Heart left ventricle (tissue), 13 donors: ENCODE data around the gene EIF1AX.

Experiments used
- CTCF ChIP-seq, 12 donors: fragments of 200-600 bp; sonication (generic) in 4 of 12; IDR thresholded peaks; one replicate each; pipeline versions ENCODE4 v1.5.0 to v1.8.0; 2018 to 2022; ENCODE audit warnings: antibody characterized with exemption in 12 of 12, mild to moderate bottlenecking in 5 of 12
- POLR2A ChIP-seq, 2 donors: fragments of 450-650 bp; IDR thresholded peaks; one replicate each; pipeline ENCODE4 v1.6.1; 2017; ENCODE audit warnings: antibody characterized with exemption in 2 of 2, mild to moderate bottlenecking in 2 of 2, moderate library complexity in 2 of 2
- donor health status: ischemic (EF 13 %, LVEDD 7.1; RV severe dilation, severe dysfunction).
- donor health status: DM: no; HTN: yes; CAD: no.
- donor health status: DM: no; HTN: no; CAD: no.
- donor health status: ischemic (EF 25% LVEDD 6.9; RV normal size, moderate dysfunction).
- donor health status: ischemic (EF 25% LVEDD 5.7; RV mildly dilated, moderate dysfunction).
- donor health status: ischemic (EF 35%, LVEDD 5.7; RV mildly dilated, moderate dysfunction).
- donor health status: nonischemic (EF 11% LVEDD 7.7; RV severe dilation, severe dysfunction).
- donor health status: DM: yes; HTN: yes; CAD: no.
- donor health status: PGD.
- donor health status: ischemic (EF 29% LVEDD 5.4; RV normal size, mild dysfunction).
- donor health status: nonischemic (EF 23%, LVEDD 6.1; RV moderate dilation, normal function).

GRCh38 chrX:20111271-20111670, 30.4 kb downstream of the EIF1AX start:
- TF ChIP-seq CTCF (IDR thresholded peaks at IDR 0.05) (no peak), POLR2A (IDR thresholded peaks at IDR 0.05) (no peak)
